NCI-H2196 (cell line): ENCODE measurements around the gene FKBP1B.
"Not testable (repeated sequence)": the region's sequence is repeated elsewhere in the genome, so short reads cannot be mapped to it uniquely, and the experiment has no call there.

Experiments
- DNase-seq: peaks from one replicate; lab custom pipeline; 2025; ENCODE audit not compliant: unreplicated experiment; lab: John Stamatoyannopoulos, UW

Gene FKBP1B

DNA sequence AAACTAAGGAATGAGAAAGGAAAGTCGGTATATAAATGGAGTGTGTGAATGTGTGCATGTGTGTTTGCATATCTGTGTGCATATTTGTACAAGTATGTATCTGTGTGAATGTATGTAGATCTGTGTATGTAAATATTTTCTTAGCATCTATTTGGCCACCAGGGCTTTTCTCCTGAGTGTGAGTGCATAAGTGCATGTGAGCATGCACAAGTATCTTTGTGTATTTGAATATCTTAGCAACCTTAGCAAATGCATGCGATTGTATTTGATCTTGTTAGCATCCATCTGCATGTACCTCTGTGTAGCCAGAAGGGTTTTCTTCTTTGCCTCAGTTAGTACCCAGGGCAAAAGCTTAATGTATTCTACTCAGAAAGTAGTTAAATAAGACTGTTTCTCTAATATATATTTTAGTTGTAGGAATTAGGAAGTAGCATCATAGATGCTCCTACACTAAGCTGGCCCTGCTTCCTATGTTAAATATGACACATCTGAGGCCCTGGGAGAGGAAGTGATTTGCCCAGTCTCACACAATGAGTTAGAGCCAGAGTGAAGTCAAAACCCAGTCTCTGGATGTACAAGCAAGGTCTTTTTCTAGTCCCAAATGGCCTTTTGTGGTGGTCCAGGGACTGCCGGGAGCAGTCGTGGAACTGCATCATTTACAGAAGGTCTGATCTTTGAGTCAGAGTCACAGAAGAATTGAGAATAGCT lies 9.2 kb downstream of the FKBP1B start:
- no peak for DNase-seq

DNA sequence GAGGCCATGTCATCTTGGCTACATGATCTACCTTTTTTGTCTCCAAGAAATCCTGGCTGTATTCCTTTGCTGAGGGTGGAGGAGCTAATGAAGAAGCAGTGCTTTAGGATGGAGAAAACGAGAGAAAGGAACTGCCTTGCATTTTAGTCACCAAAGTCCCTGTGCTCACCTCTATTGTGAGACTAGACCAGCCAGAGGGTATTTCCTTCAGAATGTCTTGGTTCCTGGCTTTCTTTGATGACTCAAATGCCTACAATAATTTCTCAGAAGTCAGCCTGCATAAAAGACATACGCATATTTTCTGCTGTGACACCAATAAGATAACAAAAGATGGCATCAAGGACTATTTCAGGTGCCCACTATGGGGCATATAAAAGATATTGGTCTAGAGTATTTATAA lies 15.8 kb downstream of the FKBP1B start:
- no peak for DNase-seq

DNA sequence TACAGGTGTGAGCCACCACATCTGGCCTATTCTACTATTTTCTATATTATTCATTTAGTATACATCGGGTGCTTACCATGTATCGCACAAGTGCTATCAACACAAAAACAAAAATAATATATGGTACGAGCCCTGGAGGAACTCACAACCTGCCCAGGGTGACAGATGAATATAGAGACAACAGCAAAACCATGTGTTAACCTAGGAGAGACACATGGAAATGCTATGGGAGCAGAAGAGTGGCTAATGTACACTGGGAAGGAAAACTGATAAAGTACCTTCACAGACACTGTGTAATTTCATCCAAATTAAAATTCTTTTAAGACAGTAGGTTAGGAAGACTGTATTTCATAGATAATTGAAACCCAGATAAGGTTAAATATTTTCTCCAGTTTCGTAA lies 22.7 kb downstream of the FKBP1B start:
- no peak for DNase-seq

DNA sequence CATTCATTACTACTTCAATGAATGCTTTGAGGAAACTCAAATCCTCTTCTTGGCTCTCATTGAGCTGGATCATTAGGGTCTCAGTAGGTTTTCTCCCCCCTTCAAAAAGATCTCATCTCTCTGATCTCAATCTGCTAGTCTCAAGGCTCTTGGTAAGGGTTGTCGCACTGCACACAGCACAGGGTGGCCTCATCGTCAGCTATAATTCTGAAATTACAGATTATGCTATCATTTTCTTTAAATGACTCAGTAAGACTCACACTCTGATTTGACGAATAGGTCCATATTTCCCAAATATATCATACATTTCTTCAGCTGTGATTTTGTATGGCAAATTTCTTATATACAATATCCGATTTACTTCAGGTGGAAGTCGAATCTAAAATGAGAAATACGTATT lies 24.3 kb downstream of the FKBP1B start:
- no peak for DNase-seq

DNA sequence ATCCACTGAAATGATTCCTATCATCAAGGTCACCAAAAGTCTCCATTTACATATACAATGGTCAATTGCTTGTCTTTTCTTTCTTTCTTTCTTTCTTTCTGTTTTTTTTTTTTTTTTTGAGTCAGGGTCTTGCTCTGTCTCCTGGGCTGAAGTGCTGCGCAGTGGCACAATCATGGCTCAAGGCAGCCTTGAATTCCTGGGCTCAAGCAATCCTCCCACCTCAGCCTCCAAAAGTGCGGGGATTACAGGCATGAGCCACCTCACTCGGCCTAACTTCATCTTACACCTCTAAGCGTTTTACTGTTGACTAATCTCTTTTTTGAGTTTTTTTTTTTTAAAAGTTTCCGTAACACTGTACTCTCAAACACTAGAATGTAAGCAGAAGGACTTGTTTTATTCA lies 25.7 kb downstream of the FKBP1B start:
- DNase-seq: no peak

DNA sequence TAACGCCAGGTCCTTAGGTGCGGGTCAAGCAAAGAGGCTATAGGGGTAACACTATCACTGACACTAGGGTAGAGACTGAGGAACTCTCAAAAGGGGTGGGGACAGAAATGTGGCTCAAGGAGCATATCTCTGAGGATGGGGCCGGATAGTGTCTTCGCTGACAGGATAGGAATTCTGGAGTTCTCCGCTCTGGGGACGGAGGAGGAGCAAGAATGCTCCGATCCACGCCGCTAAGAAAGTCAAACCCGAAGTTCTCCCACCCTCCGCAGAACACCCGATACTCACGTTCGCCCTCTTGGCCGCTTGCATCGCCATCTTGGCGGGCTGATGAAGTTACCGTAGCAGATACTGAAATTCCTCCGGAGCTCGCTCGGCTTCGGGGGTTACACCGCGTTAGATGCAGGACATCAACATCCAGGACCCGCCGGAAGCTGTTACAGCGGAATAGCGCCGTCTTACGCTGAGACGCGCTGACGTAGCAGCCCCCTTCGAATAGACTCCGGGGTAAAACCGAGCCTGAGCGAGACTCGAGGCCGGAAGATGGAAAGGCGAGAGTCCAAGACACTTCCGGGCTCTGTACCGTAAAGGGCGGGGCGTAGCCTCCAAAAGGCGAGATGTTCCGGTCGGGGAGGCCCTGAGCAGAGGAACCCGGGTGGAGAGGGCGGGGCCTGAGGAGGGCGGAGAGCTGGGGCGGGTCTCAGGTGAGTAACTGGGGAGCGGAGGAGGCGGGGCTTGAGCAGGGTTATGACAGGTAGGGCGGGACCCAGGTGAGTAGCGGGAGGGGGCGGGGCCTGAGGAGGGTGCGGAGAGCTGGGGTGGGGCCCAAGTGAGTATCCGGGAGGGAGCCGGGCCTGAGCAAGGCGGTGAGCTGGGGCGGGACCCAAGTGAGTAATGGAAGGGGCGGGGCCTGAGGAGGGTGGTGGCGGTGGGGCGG lies 26.6 kb downstream of the FKBP1B start, which contains the start of gene SF3B6:
Gene SF3B6, minus strand, starts transcription at position 412 of the 934 bp plus-strand sequence. Its CDS starts 97 bp downstream, at position 315.
- peak; percentile 99 for DNase-seq

DNA sequence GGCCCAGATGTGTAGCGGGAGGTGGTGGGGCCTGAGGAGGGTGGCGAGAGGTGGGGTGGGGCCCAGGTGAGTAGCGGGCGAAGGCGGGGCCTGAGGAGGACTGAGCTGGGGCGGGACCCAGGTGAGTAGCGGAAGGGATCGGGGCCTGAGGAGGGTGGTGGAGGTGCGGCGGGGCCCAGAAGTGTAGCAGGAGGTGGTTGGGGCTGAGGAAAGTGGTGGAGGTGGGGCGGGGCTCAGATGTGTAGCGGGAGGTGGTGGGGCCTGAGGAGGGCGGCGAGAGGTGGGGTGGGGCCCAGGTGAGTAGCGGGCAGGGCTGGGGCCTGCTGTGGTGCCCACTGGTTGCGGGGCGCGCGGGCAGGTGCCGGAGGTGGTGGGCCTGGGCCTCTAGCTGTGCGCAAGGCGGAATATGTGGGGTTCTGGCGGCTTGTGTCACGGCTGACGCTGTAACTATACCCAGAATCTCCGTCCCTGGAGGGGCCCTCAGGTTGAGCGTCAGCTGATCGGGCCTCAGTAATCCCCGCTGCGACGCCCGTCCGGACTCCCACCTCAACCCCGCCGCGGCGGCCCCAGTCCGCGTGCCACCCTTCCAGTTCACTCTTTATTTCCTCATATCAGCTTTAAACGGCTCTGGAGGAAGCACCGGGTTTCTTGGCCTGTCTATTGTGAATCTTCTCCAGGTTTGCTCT lies 27.5 kb downstream of the FKBP1B start:
- no peak for DNase-seq

DNA sequence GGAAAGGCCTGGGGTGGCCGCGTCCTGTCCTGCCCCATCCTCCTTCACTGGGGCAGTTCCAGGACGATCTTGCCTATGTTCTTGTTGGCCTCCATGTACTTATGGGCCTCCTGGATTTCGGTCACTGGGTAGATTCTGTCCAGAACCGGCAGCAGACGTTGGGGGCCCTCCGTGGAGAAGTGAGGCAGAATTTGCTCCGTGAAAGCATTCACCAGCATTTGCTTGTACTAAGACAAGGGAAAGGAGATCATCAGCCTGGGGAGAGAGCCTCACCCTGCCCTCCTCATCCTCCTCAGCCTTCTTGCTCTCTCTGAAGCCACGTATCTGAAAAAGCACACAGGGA lies 28.0 kb downstream of the FKBP1B start:
- no peak for DNase-seq

DNA sequence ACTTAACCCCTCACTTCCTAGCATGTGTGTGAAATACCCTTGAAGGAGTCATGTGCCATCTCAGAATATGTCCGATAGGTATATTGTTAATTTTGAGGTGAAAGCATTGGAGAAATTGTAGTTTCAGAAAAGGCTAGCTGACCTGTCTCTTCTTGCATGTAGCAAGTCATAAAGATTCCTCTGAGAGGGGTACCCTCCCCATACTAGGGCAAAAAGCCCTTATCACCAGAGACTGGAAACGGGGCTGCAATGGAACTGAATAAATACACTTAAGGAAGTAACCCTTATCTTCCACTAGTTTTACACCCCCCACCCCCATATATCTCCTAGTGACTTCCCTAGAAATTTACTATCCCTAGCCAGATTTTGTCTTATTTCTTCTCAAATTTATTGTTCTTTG lies 28.3 kb downstream of the FKBP1B start:
- no peak for DNase-seq

DNA sequence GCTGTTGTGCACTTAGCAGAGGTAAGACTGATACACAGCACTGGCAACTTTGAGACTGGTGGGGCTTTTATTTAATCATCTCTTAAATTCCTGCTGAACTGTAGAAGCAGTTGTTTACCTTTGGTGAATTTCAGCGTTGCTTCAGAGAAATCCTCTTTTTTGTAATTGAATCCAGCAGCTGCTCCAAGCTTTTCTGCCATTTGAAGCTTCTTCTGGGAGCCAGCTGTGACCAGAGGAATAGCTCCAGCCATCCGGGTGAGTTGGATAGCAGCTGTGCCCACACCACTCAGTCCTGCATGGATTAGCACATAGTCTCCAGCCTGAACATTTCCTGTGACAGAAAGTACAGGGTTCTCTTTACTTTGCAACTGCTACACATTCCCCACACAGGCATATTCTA lies 31.2 kb downstream of the FKBP1B start:
- peak; percentile 64 for DNase-seq

DNA sequence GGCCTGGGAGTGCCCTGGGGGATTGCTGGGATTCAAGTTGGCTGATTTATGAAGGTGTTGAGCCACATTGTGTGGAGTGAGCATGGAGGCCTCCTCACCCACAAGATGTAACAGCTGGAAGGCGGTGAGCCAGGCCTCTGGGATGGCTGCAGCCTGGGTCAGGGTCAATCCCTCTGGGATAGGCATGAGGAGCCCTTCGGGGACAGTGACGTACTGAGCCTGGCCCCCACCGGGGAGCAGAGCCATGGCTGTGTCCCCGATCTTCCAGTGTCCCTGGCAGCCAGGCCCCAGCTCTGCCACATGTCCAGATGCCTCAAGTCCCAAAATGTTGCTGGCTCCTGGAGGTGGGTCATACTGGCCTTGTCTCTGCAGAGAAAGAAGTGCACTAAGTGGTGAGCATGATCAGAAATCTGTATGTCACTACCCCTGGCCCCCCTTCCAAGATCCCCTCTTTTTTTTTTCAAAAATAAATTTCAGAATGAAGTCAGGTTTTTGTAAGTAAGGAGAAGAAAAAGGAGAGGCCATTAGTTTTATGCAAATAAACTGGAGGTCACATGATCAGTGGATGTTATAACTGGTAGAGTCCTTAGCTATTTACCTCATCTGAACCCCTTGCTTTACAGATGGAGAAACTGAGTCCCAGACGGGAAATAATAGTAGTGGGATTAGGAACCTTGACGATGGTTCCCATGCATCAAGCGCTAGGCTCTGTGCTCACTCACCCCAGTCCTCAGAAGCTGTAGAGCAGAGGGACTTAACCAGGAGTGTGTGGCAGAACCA lies 33.4 kb downstream of the FKBP1B start:
- no peak for DNase-seq

DNA sequence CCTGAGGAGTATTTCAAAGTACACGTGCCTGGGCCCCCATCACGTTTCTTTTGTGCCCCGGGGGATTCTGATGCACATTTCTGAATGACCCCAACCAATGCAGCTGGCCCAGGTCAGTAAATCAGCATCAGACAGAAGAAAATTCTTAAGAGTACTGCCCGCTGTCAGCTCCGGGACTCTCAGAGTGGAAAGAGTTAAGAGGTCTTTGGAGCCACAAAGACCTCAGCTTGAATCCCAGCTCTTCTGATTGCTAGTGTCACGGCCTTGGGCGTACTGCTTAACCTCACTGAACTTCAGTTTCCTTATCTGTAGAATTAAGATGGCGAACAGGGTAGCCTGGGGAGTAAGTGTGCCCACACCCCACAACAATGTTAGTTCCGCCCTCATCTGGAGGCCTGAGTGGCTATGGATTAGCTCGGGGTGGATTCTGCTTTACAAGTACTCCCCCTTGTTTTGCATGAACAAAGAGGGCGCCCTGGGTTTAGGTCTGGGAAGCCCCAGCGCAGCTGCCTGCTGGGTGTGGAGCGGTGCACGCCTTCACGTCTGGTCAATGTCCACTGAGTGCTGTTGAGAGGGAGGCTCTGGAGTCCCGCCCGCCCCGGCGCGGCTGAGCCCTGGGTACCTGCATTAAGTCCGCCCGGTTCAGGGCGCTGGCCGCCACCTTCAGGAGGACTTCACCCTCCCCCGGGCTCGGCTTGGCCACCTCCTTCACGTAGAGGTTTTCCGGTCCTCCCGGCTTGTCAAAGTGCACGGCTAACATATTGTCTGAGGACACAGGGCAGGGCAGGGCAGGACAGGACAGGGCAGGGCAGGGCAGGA lies 34.2 kb downstream of the FKBP1B start:
- peak; percentile 62 for DNase-seq

DNA sequence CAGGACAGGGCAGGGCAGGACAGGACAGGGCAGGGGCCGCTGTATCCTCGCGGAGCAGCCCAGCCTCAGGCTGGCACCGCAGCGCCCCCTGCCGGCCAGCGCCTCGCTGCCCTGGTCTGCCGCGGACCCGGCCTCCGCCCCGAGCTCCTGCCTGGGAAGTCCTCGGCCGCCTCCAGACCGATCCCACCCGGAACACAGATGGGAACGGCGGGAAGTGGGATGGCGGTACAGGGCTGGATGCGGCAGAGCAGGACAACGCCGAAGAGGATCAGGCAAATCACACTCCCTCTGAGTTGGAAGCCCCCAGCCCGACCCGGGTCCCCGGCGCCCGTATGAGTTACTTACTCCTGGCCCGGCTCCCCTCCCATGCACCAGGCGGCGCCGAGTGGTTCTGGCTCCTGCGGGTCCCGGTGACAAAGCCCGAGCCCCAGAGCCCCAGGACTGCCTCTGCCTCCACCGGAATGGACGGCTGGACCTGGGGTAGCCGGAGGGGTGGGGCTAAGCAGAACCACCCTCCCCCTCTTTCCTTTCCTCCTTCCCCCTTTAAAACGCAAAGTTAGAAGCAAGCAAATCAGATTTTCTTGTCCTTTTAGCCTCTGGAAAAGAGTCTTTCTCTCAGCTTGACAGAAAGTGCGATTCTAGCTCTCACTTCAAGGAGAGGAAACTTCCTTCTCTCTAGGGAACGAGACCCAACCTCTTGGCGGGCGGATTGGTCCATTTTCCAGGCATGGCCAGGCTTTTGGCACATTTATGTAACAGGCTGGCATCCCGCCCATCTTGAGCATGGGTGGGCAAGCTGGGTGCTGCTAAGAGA lies 35.1 kb downstream of the FKBP1B start, which contains the start of gene TP53I3:
Gene TP53I3, minus strand, starts transcription at position 449 of the 814 bp plus-strand sequence. CDS start 508 bp downstream, outside the sequence.
- peak; percentile 86 for DNase-seq

DNA sequence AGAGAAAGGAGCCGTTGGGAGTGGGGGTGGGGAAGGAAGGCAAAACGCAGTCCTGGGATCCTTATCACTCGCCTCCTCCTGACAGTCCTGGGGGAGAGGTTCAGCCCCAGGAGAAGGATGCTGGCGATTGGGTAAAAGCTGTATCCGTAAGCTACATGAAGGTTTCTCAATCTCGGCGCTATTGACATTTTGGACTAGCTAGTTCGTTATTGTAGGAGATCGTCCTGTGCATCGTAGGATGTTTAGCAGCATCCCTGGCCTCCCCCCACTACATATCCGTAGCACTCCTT lies 35.6 kb downstream of the FKBP1B start:
- DNase-seq: no peak

DNA sequence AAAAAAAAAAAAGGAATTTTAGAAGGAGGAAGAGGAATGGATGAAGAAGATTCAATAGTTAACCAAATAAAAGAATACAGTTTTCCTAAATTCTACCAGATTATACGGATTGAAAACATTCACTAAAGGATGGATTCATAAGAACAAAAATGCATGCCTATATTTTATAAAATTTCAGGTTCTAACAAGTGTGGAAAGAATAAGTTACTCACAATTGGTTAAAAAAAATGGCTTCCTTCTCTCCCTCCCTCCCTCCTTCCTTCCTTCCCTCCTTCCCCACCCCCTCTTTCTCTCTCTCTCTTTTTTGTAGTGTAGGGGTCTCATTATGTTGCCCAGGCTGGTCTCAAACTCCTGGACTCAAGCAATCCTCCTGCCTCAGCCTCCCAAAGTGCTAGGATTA lies 36.7 kb downstream of the FKBP1B start:
- DNase-seq: no peak

DNA sequence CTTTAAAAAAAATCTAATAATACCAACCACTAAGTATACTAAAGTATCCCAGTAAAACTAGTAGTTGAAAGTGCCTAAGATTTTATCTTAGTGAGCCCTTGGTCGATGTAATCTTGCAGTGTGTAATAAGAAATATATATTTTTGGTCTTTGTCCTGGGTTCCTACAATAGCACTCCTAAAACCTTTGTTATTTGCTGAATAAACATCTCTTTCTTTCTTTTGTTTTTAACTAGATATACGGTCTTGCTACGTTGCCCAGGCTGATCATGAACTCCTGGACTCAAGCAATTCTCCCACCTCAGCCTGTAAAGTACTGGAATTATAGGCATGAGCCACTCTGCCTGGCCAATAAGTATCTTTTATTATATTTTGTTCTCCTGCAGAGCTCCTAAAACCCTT lies 37.5 kb downstream of the FKBP1B start:
- no peak for DNase-seq

DNA sequence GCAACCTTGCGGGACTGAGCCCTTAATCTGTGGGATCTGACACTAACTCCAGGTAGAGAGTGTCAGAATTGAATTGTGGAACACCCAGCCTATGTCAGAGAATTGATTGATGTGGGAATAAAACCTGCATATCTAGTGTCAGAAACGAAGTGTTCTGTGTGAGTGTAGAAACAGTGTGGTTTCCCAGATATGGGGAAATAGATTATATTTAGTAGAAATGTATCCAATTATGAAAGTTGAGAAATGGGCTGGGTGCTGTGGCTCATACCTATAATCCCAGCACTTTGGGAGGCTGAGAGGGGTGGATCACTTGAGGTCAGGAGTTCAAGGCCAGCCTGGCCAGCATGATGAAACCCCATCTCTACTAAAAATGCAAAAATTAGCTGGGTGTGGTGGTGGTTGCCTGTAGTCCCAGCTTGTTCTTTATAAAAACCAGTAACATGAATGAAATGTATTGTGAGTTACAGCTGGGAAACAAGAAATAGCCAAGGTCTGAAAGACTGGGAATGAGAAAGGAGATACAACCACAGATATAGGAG lies 39.3 kb downstream of the FKBP1B start:
- no peak for DNase-seq

DNA sequence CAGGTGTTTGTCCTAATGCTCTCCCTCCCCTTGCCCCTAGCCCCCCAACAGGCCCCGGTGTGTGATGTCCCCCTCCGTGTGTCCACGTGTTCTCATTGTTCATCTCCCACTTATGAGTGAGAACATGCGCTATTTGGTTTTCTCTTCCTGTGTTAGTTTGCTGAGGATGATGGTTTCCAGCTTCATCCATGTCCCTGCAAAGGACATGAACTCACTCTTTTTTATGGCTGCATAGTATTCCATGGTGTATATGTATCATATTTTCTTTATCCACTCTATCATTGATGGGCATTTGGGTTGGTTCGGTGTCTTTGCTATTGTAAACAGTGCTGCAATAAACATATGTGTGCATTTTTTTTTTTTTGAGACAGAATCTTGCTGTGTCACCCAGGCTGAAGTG lies 43.7 kb downstream of the FKBP1B start:
- DNase-seq: not testable (repeated sequence)

DNA sequence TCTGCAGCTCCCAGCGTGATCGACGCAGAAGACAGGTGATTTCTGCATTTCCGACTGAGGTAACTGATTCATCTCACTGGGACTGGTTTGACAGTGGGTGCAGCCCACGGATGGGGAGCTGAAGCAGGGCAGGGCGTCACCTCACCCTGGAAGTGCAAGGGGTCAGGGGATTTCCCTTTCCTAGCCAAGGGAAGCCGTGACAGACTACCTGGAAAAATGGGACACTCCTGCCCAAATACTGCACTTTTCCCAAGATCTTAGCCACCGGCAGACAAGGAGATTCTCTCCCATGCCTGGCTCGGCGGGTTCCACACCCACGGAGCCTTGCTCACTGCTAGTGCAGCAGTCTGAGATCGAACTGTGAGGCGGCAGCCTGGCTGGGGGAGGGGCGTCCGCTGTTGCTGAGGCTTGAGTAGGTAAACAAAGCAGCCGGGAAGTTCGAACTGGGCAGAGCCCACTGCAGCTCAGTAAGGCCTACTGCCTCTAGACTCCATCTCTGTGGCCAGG lies 45.7 kb downstream of the FKBP1B start:
- not testable (repeated sequence) for DNase-seq
